ENCODE measurements around the gene FREY1.

GRCh38 chr11:45933131-45933831, 26.2 kb upstream of the FREY1 start:
- no peak for TF ChIP-seq ZNF121 (CRISPR knock-in tag; conservative IDR thresholded peaks at IDR 0.05)
- TF ChIP-seq PML (IDR thresholded peaks at IDR 0.05; ENCODE audit: low read length): no peak
- TF ChIP-seq DNMT1 (IDR thresholded peaks at IDR 0.05): no peak
- no peak for TF ChIP-seq POLR2A (conservative IDR thresholded peaks at IDR 0.05)
- no peak for TF ChIP-seq RFX5 (IDR thresholded peaks at IDR 0.05; ENCODE audit: low read depth, low read length)
- no peak for TF ChIP-seq DACH1 (IDR thresholded peaks at IDR 0.05; ENCODE audit: partially characterized antibody)
- TF ChIP-seq DPF2 (IDR thresholded peaks at IDR 0.05): no peak
- no peak for TF ChIP-seq ZBTB11 (CRISPR knock-in tag; IDR thresholded peaks at IDR 0.05)
- TF ChIP-seq TCF7 (IDR thresholded peaks at IDR 0.05; ENCODE audit: borderline replicate concordance): no peak
- no peak for TF ChIP-seq PRMT5 (CRISPR knock-in tag; IDR thresholded peaks at IDR 0.05)
- no peak for TF ChIP-seq HMBOX1 (IDR thresholded peaks at IDR 0.05)
- TF ChIP-seq POLR2AphosphoS5 (IDR thresholded peaks at IDR 0.05; ENCODE audit: control insufficient read depth, insufficient read depth, low read depth, low read length): no peak

All from K562 (cell line).